Transverse colon (tissue), 4 donors: Measurements from ENCODE around the gene ATXN1L. TPM values are rescaled to one million over a fixed set of nuclear protein-coding genes. Genes with fewer than 3 reads are reported as not detected.

ENCODE experiments used
- DNase-seq: peaks from one replicate; pipeline ENCODE4 v3.0.0-alpha.2; 2019
- H3K27ac ChIP-seq, 4 donors: fragments of 200-600 bp; sonication (generic); 2 replicates each; pipeline ENCODE4 v1.5.1; 2016 to 2018; ENCODE audit warnings: inconsistent platforms in 4 of 4
- H3K27me3 ChIP-seq: fragments of 200-600 bp; sonication (generic); 2 replicates; pipeline ENCODE4 v1.5.1; 2017; ENCODE audit warnings: inconsistent platforms
- H3K36me3 ChIP-seq, 4 donors: fragments of 200-600 bp; sonication (generic); 2 replicates each; pipeline ENCODE4 v1.5.1; 2017 to 2019; ENCODE audit warnings: inconsistent platforms in 4 of 4
- H3K4me1 ChIP-seq, 4 donors: fragments of 200-600 bp; sonication (generic); 2 replicates each; pipeline ENCODE4 v1.5.1; 2017 to 2020; ENCODE audit warnings: inconsistent platforms in 4 of 4
- H3K4me3 ChIP-seq, 4 donors: fragments of 200-600 bp; sonication (generic); 1 replicate in 1 of 4; 2 replicates in 3 of 4; pipeline versions ENCODE4 v1.5.1 to v1.6.1; 2017 to 2019; ENCODE audit warnings: inconsistent platforms in 4 of 4
- H3K9me3 ChIP-seq, 2 donors: fragments of 200-600 bp; sonication (generic); 2 replicates each; pipeline ENCODE4 v1.5.1; 2017 to 2019; ENCODE audit warnings: inconsistent platforms in 2 of 2
- EP300 ChIP-seq: sonication (generic); formaldehyde crosslinking; IDR thresholded peaks from one replicate; pipeline ENCODE4 v1.6.1; 2017; ENCODE audit warnings: antibody characterized with exemption, low read depth
- POLR2A ChIP-seq: fragments of 450-650 bp; IDR thresholded peaks from one replicate; pipeline ENCODE4 v1.6.1; 2016; ENCODE audit warnings: antibody characterized with exemption, mild to moderate bottlenecking, moderate library complexity
- POLR2AphosphoS5 ChIP-seq, 3 donors: sonication (generic); formaldehyde crosslinking; IDR thresholded peaks; one replicate each; pipeline ENCODE4 v1.6.1; 2016; ENCODE audit warnings: antibody characterized with exemption in 3 of 3
- WGBS, 2 donors: methylation state at CpG; one replicate each; pipeline ENCODE4 v1.1.5; 2018; ENCODE audit warnings: low coverage in 1 of 2; 5-methylcytosine and 5-hydroxymethylcytosine counted together
- in situ Hi-C, 4 donors: fragments of 200-750 bp; cut with MboI; loops; one replicate each; pipeline versions ENCODE4 v1.15.0 to v1.15.1; 2017; ENCODE audit warnings: low sequenced_read_pairs in 3 of 4, low pct_ligation_motif_present in 1 of 4, low pct_unique_long_range_greater_than_20kb in 1 of 4
- intact Hi-C: fragments of 100-400 bp; cut with DNase I; formaldehyde crosslinking; loops from one replicate; pipeline ENCODE4 v1.15.1; 2023; ENCODE audit warnings: low total_unique reads
- total RNA-seq, 4 donors: library from RNA; depleted of rRNA; stranded (reverse); fragments of >200 nt; gene quantifications; one replicate each; pipeline ENCODE4 v1.1.0, GENCODE V29; 2016
- TF ChIP-seq, protein P1 (sequence below), 5 experiments: fragments of 200-600 bp in 3 of 5; fragments of 450-650 bp in 2 of 5; sonication (generic) in 3 of 5; IDR thresholded peaks; 1 replicate in 2 of 5; 2 replicates in 3 of 5; pipeline ENCODE4 v1.5.1; 2016 to 2017; ENCODE audit warnings: antibody characterized with exemption in 5 of 5, inconsistent platforms in 3 of 5, mild to moderate bottlenecking in 2 of 5, moderate library complexity in 1 of 5

ATXN1L gene
- total RNA-seq, 4 donors from 2014 or later = 16.7 to 33.3 (median 24.1) TPM

GRCh38 chr16:71885261-71885650 lies 39.5 kb downstream of the ATXN1L start:
- Histone ChIP-seq H3K4me1 (peaks cover 0 to 41% (median 11%) of the 10 kb centered on the region in 4 donors), H3K4me3 (peak overlapping the region in 1 of 4 donors; percentile 97), H3K27me3 (no peaks in the 10 kb centered on the region), H3K9me3 (no peaks in the 10 kb centered on the region), H3K36me3 (no peaks in the 10 kb centered on the region), H3K27ac (peak overlapping the region in 3 of 4 donors; percentile 92 to 95 (median 93))
- DNase-seq = no peak
- intact Hi-C loops (no loop called here), in situ Hi-C loops (loop anchor here in 1 of 4 donors (10.0 kb wide), 1 partner anchor 80 kb away; the partner anchor contains the start of gene AP1G1)
- TF ChIP-seq EP300 (no peak), POLR2A (no peak), POLR2AphosphoS5 (IDR thresholded peaks at IDR 0.05) (no peak)
- TF ChIP-seq, protein P1, sequence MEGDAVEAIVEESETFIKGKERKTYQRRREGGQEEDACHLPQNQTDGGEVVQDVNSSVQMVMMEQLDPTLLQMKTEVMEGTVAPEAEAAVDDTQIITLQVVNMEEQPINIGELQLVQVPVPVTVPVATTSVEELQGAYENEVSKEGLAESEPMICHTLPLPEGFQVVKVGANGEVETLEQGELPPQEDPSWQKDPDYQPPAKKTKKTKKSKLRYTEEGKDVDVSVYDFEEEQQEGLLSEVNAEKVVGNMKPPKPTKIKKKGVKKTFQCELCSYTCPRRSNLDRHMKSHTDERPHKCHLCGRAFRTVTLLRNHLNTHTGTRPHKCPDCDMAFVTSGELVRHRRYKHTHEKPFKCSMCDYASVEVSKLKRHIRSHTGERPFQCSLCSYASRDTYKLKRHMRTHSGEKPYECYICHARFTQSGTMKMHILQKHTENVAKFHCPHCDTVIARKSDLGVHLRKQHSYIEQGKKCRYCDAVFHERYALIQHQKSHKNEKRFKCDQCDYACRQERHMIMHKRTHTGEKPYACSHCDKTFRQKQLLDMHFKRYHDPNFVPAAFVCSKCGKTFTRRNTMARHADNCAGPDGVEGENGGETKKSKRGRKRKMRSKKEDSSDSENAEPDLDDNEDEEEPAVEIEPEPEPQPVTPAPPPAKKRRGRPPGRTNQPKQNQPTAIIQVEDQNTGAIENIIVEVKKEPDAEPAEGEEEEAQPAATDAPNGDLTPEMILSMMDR (IDR thresholded peaks at IDR 0.05) = no peak
- WGBS, 2 donors = 25 to 38% methylated on average over 2 to 4 of the region's 4 CpGs

GRCh38 chr16:71889147-71889546 lies 43.4 kb downstream of the ATXN1L start:
- peaks cover 0 to 23% (median 7%) of the 10 kb centered on the region in 4 donors for H3K4me1 ChIP-seq
- TF ChIP-seq EP300 (no peak), POLR2A (no peak), POLR2AphosphoS5 (IDR thresholded peaks at IDR 0.05) (no peak)
- TF ChIP-seq, protein P1 (IDR thresholded peaks at IDR 0.05) = no peak
- no peaks in the 10 kb centered on the region for H3K9me3 ChIP-seq
- H3K27me3 ChIP-seq = no peaks in the 10 kb centered on the region
- H3K4me3 ChIP-seq = no peak overlapping the region
- DNase-seq = no peak
- no peaks in the 10 kb centered on the region for H3K36me3 ChIP-seq
- intact Hi-C loops (no loop called here), in situ Hi-C loops (loop anchor here in 1 of 4 donors (10.0 kb wide), 1 partner anchor 84 kb away; the partner anchor contains the start of gene AP1G1)
- H3K27ac ChIP-seq = no peak overlapping the region
- 67 to 83% methylated on average over 2 to 3 of the region's 3 CpGs for WGBS, 2 donors

DNA sequence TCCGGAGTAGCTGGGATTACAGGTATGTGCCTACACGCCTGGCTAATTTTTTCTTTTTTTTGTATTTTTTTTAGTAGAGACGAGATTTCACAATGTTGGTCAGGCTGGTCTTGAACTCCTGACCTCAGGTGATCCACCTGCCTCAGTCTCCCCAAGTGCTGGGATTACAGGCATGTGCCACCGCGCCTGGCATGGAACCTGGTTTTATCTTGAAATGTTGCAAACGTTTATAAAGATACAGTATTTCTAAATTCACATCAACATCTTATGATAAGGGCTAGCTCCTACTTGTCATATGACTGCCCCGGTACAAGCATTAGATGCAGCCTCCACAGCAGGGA lies 48.1 kb downstream of the ATXN1L start:
- 37 to 50% methylated on average over 2 to 7 of the region's 7 CpGs for WGBS, 2 donors
- DNase-seq = no peak
- no peaks in the 10 kb centered on the region for H3K27me3 ChIP-seq
- H3K36me3 ChIP-seq = no peaks in the 10 kb centered on the region
- intact Hi-C loops = loop anchor here (10.0 kb wide), 1 partner anchor 169 kb away; the partner anchor contains the start of gene PHLPP2
- H3K27ac ChIP-seq = peak overlapping the region; percentile 98 to 99 (median 98)
- TF ChIP-seq POLR2AphosphoS5 (IDR thresholded peaks at IDR 0.05) (no peak), POLR2A (no peak), EP300 (no peak)
- TF ChIP-seq, protein P1 (IDR thresholded peaks at IDR 0.05) = no peak
- no peaks in the 10 kb centered on the region for H3K9me3 ChIP-seq
- H3K4me3 ChIP-seq = peak overlapping the region; percentile 48 to 92 (median 90)
- in situ Hi-C loops = no loop called here
- peaks cover 12 to 41% (median 29%) of the 10 kb centered on the region in 4 donors for H3K4me1 ChIP-seq

DNA sequence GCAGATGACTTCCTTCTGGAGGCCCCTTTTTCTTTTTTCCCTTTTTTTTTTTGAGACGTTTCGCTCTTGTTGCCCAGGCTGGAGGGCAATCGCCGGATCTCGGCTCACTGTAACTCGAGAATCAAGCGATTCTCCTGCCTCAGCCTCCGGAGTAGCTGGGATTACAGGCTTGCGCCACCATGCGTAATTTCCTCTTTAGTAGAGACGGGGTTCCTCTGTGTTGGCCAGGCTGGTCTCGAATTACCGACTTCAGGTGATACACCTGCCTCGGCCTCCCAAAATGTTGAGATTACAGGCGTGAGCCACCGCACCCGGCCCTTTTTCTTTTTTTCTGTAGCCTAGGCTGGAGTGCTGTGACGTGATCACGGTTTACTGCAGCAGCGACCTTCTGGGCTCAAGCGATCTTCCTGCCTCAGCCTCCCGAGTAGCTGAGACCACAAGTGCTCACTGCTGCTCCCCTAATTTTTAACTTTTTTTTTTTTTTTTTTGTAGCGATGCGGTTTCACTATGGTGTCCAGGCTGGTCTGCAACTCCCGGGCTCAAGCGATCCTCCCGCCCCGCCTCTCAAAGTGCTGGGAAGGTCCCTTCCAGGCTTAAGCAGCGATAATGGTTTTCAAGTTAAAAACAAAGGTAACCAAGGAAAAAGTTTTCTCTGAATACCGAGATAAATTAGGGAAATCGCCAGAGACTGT lies 48.6 kb downstream of the ATXN1L start:
- Histone ChIP-seq H3K9me3 (no peaks in the 10 kb centered on the region), H3K27ac (peak overlapping the region; percentile 98 to 99 (median 98)), H3K27me3 (no peaks in the 10 kb centered on the region), H3K4me3 (peak overlapping the region; percentile 48 to 92 (median 90)), H3K36me3 (no peaks in the 10 kb centered on the region), H3K4me1 (peaks cover 12 to 46% (median 33%) of the 10 kb centered on the region in 4 donors)
- peak; percentile 53 for DNase-seq
- 0 to 1% methylated on average over 20 to 31 of the region's 31 CpGs for WGBS, 2 donors
- TF ChIP-seq POLR2AphosphoS5 (IDR thresholded peaks at IDR 0.05) (no peak), POLR2A (no peak), EP300 (no peak)
- TF ChIP-seq, protein P1 (IDR thresholded peaks at IDR 0.05) = no peak
- in situ Hi-C loops (no loop called here), intact Hi-C loops (loop anchor here (10.0 kb wide), 1 partner anchor 170 kb away; the partner anchor contains the start of gene PHLPP2)
